GM13977 (cell line): Measurements from ENCODE around the gene MIGA2.

Experiments used
- DNase-seq: peaks from one replicate; pipeline ENCODE4 v3.0.0; 2012; ENCODE audit warnings: low spot score
- in situ Hi-C: fragments of 300-500 bp; cut with MboI; formaldehyde crosslinking; loops from one replicate; pipeline ENCODE4 v1.12.0; 2022; ENCODE audit warnings: low sequenced_read_pairs, low pct_unique_long_range_greater_than_20kb, mixed read lengths, inconsistent platforms; ENCODE audit not compliant: unreplicated experiment
- TF ChIP-seq, protein P1 (sequence below): IDR thresholded peaks from 2 replicates; pipeline ENCODE4 v1.5.1; 2012; ENCODE audit warnings: mild to moderate bottlenecking, control low read depth; ENCODE audit not compliant: insufficient read depth; ENCODE audit errors: extremely low read depth, missing control alignments

MIGA2 gene

DNA sequence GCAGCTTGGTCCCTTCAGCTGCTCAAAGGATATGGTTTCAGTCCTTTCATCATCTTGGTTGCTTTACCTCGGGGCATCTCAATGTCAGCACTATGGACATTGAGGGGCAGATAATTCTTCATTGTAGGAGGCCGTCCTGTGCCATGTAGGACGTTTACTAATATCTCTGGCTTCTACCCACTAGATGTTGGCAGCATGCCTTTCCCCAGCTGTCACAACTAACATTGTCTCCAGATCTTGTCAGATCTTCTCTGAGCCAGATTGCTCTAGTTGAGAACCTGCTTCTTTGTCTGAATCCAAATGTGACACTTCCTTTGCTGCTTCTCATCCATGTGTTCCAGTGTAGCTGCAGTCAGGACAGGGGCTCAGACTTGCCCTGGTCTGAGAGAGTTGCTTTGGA is 85.1 kb downstream of the MIGA2 start:
- in situ Hi-C loops: no loop called here
- no peak for DNase-seq
- TF ChIP-seq, protein P1, sequence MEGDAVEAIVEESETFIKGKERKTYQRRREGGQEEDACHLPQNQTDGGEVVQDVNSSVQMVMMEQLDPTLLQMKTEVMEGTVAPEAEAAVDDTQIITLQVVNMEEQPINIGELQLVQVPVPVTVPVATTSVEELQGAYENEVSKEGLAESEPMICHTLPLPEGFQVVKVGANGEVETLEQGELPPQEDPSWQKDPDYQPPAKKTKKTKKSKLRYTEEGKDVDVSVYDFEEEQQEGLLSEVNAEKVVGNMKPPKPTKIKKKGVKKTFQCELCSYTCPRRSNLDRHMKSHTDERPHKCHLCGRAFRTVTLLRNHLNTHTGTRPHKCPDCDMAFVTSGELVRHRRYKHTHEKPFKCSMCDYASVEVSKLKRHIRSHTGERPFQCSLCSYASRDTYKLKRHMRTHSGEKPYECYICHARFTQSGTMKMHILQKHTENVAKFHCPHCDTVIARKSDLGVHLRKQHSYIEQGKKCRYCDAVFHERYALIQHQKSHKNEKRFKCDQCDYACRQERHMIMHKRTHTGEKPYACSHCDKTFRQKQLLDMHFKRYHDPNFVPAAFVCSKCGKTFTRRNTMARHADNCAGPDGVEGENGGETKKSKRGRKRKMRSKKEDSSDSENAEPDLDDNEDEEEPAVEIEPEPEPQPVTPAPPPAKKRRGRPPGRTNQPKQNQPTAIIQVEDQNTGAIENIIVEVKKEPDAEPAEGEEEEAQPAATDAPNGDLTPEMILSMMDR: no peak
